Left lobe of liver (tissue), 2 donors: Measurements from ENCODE around the gene NSDHL. TPM values are rescaled to one million over a fixed set of nuclear protein-coding genes. Genes with fewer than 3 reads are reported as not detected.
A peak's percentile ranks its signal among the peaks of the same experiment; 100 is the strongest.
"Not testable (repeated sequence)": the region's sequence is repeated elsewhere in the genome, so short reads cannot be mapped to it uniquely, and the experiment has no call there.

Experiments
- ATAC-seq: fragments of 200-7000 bp; cut with Tn5 transposase; one replicate; pipeline ENCODE4 v1.9.1; 2020; ENCODE audit warnings: mild to moderate bottlenecking, moderate library complexity
- DNase-seq: peaks from one replicate; pipeline ENCODE4 v3.0.0-alpha.2; 2020; ENCODE audit warnings: low spot score
- total RNA-seq: library from RNA; stranded (reverse); gene quantifications from one replicate; pipeline ENCODE4 v1.2.1, GENCODE V29; 2021
- donor health status: DM: no; HTN: no; CAD: no; lungs with moderate emphysema.
- donor health status: DM: no; HTN: yes; CAD: no.

NSDHL gene
- total RNA-seq, 1 donor from 2014 or later, result 22.0 TPM

- DNase-seq, ATAC-seq: not testable (repeated sequence)
Observed at GRCh38 chrX:152910018-152910417, 79.2 kb downstream of the NSDHL start.

- ATAC-seq (no peak), DNase-seq (no peak)
Observed at GRCh38 chrX:152912106-152912505, 81.2 kb downstream of the NSDHL start.

GRCh38 chrX:152912641-152913040 lies 81.8 kb downstream of the NSDHL start:
- DNase-seq, result no peak
- ATAC-seq, result no peak

- ATAC-seq (no peak), DNase-seq (no peak)
Observed at GRCh38 chrX:152913346-152913745, 82.5 kb downstream of the NSDHL start.

- DNase-seq (no peak), ATAC-seq (no peak)
Observed at GRCh38 chrX:152913910-152914309, 83.0 kb downstream of the NSDHL start.

- DNase-seq, result no peak
- ATAC-seq, result peak; percentile 44
Observed at GRCh38 chrX:152915541-152916241, 84.8 kb downstream of the NSDHL start.

- ATAC-seq (peak; percentile 28), DNase-seq (no peak)
Observed at GRCh38 chrX:152917656-152918579, 87.1 kb downstream of the NSDHL start.

- no peak for DNase-seq
- ATAC-seq, result no peak
Observed at GRCh38 chrX:152918707-152919106, 87.8 kb downstream of the NSDHL start.

Other genes starting within 250 kb of the NSDHL start
- not detected for gene GABRQ, start 193.2 kb upstream of the NSDHL start, total RNA-seq
- gene MAGEA3, start 132.3 kb upstream of the NSDHL start, total RNA-seq, result not detected
- not detected for gene CSAG2, start 121.8 kb upstream of the NSDHL start, total RNA-seq
- gene MAGEA2B, start 116.4 kb upstream of the NSDHL start, total RNA-seq, result not detected
- not detected for gene CSAG1, start 97.3 kb upstream of the NSDHL start, total RNA-seq
- gene MAGEA12, start 97.3 kb upstream of the NSDHL start, total RNA-seq, result not detected
- not detected for gene MAGEA2, start 77.2 kb upstream of the NSDHL start, total RNA-seq
- not detected for gene CSAG3, start 71.8 kb upstream of the NSDHL start, total RNA-seq
- 0.25 TPM for gene MAGEA6, start 61.4 kb upstream of the NSDHL start, total RNA-seq
- gene CETN2, start 306 bp upstream of the NSDHL start, total RNA-seq, result 12.2 TPM
- 0.96 TPM for gene ZNF185, start 67.0 kb downstream of the NSDHL start, total RNA-seq
- not detected for gene PNMA5, start 163.1 kb downstream of the NSDHL start, total RNA-seq
- gene PNMA3, start 225.4 kb downstream of the NSDHL start, total RNA-seq, result 0.23 TPM
- 4.0 TPM for gene PNMA6A, start 241.4 kb downstream of the NSDHL start, total RNA-seq